GM21360 (cell line): Measurements from ENCODE around the gene GPR108.
"Not testable (repeated sequence)": the region's sequence is repeated elsewhere in the genome, so short reads cannot be mapped to it uniquely, and the experiment has no call there.

ENCODE experiments used
- ATAC-seq: cut with Tn5 transposase; IDR thresholded peaks from one replicate; pipeline ENCODE4 v1.9.1; 2021; ENCODE audit warnings: mild to moderate bottlenecking, moderate library complexity; ENCODE audit not compliant: unreplicated experiment

Gene GPR108

DNA sequence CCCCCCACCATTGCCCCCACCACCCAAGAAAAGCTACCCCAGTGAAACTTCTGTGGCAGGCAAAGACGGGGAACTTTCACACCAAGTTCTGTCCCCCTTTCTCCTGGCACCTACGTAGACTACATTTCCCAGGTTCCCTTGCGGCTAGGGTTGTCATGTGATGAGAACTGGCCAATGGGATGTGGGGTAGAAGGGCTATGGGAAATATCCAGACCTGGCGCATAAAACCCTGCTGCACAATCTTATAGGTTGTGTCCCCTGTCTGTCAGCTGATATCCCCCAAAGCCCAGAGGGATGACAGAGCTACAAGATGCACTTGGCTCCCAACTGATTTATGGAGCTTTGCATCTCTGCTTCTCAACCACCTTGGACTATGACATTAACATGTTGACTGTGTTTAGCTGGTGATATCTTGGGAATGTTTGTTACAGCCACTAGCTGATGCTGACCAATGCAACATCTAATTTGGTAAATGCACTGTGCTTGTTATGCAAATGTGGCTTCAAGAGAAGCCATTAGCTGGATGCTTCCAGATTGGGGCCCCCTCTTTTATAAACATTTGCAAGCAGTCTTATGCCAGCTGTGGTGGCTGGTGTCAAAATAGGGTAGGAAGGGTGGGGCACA is 23.8 kb upstream of the GPR108 start:
- no peak for ATAC-seq

DNA sequence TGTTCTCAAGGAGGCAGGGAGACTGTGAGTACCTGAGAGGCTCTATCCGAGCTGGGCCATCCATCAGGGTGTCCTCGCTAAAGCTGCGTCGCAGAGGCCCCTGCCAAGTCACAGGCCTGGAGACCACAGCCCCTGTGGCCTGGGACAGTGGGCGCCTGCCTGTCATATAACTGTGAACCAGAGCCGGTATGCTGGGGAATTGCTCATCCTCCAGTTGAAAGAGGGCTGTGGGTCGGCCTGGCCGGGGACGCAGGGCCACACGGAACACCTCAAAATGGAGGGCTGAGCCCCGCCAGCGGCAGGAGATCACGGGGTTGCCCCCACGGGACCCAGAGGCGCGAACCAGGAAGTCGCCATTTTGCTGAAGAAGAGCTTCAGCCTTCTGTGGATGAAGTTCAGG is 23.2 kb upstream of the GPR108 start:
- no peak for ATAC-seq

DNA sequence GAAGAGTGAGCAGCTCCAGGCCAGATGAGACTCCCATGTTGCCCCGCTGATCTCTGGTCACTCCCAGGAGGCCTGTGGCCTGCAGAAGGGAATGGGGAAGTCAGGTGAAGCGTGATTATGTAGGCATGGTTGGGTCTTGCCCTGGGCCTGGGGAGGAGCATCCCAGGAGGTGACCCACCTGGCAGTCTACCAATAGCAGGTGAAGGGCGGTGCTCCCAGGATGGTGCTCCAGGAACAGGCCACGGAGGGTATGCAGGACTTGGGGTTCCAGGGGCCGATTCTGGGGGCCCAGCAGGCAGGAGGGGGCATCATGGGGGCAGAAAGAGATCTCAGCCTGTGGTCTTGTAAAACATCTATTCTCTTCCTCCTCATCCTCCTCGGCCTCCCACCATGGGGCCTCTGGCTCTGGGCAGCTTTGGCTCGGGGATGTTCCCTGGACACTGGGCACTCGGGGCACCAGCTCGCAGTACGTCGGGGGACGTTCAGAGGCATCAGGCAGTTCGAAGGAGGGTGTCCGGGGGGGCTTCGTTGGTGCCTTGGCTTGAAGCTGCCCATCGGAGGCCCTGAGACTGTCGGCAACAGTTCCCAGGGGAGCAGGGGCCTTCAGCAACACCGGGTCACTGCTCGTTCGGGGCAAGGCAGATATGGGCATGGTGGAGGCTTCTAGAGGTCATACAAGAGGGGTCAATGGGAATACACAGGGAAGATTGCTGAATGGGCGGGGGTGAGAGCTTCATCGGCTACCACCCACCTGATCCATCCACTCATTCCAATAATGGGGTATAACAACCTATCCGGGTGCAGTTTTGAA is 17.5 kb upstream of the GPR108 start:
- no peak for ATAC-seq

DNA sequence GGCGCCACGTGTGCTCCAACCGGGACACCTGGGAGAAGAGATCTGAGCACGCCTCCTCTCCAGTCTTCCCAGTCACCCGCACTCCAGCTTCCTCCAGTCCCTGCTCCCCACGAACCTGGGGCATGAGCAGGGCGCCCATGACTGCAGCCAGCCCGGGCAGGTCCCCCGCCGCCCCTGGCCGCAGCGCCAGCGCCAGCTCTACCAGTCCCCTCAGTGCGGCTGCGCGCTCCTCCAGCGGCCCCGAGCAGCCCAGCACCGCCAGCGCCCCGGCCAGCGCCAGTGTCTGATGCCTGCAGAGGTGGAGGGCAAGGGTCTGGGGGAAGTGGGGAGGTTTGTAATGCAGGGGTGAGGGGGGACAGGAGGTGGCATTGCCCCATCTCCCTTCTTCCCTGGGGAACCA is 16.8 kb upstream of the GPR108 start:
- no peak for ATAC-seq

DNA sequence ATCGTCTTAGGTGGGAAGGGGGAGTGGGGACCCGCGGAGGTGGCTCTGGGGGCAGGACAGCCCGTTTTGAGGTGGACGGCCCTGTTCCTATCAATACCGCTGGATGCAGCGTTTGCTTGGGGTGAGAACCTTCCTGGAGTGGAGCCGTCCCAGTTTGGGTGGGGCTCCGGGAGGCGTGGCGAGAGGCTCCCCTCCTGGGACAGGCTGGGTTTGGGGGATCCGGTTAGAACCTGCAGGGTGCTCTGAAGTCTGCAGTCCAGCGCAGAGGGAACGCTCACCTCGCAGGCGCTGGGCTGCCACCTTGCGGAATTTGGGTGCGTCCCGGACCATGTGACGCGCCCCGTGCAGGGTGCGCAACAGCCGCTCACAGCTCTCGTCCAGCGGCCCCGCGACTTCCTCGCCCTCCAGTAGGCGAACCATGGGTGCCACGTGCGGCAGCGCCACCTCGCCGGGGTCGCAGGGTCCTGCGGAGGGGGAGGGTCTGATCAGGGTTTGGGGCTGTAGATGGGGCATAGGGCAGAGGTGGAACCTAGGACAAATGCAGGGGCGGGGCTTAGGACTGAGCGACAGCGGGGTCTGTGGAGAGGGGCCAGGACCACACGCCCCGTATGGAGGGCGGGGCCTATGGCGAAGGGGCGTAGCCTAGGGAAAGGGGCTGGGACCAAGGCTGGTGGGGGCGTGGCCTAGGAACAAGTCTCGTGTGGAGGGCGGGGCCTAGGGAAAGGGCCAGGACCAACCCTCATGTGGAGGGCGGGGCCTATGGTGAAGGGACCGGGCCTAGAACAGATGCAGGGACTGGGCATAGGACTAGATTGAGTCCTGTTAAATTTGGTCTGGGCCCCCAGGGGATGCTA is 16.0 kb upstream of the GPR108 start:
- ATAC-seq, result peak; percentile 79

DNA sequence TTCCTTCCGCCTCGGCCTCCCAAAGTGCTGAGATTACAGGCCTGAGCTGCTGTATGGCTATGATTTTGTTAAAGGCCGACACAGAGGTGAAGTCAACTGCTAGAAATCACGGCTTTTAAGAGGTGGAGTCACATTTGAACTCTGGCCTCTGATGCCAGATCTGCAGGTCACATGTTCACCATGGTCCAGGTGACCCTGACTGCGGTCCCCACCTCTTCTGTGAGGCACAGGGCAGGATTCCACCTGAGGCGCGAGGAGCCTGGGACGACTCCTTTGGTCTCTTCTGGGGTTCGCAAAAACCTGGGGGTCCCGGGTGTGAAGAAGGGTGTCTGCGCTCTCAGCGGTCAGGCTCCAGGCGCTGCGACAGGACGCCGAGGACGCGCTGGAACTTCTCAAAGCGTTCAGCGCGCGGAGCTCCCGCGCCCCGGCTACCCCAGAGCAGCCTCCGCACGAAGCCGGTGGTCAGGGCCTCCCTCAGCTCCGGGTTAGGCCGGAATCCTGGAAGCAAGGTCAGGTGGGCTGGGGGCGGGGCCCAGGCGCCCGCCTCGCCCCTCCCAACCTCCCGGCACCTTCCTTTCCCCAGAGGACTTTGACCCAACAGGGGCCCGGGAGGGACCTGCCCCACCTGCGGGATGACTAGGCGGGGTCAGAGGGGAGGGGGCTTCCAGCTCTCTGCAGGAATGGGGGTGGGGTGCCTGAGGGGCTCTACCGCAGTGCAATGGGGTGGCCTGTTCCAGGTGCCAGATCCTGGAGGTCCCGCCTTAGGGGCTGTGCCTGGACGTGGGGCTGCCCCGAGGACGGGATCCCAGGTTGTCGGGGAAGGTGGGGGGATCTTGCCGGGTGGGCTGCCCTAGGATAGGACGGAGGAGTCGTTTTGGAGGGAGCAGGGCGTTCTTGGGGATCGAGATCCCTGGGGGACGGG is 15.1 kb upstream of the GPR108 start:
- no peak for ATAC-seq

DNA sequence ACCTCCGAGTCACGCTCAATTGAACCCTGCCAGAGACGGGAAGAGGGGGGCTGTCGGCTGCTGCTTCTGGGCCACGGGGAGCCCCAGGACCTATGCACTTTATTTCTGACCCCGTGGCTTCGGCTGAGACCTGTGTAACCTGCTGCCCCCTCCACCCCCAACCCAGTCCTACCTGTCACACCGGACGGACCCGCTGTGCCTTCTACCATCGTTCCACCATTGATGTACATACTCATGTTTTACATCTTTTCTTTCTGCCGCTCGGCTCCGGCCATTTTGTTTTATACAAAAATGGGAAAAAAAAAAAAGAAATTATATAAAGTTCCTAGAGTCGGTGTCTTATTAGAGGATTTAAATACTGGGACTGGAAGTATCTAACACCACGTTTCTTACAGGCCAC is 13.8 kb upstream of the GPR108 start:
- no peak for ATAC-seq

DNA sequence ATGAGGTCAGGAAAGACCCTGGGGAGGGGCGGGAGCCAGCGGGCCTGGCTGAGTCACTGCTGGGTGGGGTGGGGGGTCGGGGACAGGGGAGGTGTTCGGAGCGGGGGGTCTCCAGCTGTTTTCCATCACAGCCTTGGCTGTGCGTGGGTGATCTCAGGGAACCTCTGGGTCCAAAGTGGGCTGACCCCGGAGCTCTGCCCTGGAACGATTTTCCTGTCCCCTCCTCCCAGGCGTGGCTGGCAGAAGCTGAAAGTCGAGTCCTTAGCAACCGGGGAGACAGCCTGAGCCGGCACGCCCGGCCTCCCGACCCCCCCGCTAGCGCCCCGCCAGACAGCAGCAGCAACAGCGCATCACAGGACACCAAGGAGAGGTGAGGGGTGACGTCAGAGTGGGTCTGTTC is 12.7 kb upstream of the GPR108 start:
- ATAC-seq, result no peak

DNA sequence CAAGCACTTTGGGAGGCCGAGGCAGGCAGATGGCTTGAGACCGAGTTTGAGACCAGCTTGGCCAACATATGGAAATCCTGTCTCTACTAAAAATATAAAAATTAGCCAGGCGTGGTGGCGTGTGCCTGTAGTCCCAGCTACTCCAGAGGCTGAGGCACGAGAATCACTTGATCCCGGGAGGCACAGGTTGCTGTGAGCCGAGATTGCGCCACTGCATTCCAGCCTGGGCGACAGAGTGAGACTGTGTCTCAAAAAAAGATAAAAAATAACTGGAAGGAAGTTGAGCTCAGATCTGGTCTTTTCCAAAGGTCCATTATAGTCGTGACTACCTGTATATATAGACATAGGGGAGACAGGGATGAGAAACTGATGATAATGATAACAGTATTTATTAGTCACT is 11.2 kb upstream of the GPR108 start:
- not testable (repeated sequence) for ATAC-seq

DNA sequence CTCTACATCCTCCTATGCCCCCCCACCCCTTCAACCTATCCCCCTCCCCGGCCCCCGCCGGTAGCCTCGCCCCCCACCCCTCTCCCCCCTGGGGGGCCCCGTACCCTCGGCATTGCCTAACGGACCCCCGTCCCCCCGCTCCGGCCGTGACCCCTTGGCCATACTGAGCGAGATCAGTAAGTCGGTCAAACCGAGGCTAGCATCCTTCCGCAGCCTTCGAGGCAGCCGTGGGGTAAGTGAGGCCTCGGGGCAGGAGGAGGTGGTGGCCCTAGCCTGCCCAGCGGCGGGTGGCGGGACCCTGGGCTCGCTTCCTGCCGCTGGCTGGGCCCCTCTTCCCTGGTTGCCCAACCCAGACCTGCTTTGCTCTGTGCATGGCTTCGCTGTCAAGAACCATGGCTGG is 8.6 kb upstream of the GPR108 start:
- no peak for ATAC-seq

DNA sequence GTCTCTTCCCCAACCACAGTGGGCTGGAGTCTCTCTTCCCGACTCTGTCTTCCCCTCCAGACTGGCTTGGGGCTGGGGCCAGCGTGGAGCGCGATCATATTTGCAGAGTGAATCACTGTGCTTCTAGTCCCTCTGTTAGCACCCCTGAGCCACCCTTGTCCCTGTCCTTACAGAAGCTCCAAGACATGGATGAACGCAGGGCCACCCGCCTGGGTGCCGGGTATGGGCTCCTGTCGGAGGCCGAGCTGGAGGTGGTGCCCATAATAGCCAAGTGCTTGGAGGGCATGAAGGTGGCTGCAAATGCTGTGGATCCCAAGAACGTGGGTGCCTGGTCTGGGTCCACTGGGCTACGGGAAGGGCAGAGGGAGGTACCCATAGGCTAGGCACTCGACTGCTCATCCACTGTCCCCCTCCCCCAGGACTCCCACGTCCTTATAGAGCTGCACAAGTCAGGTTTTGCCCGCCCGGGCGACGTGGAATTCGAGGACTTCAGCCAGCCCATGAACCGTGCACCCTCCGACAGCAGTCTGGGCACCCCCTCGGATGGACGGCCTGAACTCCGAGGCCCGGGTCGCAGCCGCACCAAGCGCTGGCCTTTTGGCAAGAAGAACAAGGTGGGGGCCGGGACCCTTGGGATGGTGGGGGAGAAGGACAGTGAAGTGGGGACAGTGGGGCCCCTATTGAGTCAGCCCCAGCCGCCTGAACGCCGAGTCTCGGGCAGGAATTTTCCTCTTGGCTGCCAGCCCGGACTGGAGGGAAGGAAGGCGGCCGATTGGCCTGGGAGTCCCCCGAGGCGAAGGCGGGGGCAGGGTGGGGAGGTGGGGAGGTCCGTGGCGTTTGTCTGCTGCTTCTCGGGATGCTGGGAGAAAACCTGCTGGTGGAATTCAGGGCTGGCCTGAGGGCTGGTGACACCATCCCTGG is 7.3 kb upstream of the GPR108 start:
- no peak for ATAC-seq

DNA sequence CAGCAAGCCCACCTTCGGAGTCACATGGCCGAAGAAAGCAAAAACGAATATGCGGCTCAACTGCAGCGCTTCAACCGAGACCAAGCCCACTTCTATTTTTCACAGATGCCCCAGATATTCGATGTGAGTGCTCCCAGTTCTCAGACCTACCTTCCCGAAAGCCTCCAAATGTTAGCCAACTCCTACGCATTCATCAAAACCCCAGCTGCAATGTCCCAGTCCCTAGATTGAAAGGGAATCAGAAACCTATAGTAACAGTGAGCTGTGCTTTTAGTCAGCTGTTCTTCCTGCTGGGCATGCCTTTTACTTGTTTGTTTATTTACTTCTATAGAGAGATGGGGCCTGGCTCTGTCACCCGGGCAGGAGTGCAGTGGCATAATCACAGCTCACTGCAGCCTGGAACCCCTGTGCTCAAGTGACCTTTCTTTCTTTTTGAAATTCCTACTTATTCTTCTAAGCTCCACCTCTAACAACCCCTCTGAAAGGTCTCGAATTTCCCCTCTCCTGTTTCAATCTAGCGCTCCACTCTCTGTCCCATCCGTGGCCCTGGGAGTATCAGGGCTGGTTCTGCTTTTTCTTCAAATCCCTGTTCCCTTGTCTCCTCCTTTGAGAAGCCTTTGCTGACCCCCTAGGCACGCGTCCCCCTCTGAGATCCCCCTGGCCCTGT is 6.5 kb upstream of the GPR108 start:
- ATAC-seq, result no peak

DNA sequence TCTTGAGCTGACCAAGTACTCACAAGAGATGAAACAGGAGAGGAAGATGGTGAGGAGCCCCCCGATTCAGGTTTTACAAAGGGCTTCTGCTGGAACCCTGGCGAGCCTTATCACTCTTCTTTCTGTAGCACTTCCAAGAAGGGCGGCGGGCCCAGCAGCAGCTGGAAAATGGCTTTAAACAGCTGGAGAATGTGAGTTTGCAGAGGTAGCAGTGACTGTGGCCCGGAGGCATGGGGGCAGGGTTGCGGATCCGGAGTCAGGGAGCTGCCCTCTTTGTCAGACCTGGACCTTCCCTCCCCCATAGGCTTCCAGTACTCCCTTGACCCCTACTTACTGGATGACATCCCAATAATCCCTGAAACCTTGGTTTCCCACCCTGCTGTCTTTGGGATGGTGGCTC is 5.7 kb upstream of the GPR108 start:
- no peak for ATAC-seq

DNA sequence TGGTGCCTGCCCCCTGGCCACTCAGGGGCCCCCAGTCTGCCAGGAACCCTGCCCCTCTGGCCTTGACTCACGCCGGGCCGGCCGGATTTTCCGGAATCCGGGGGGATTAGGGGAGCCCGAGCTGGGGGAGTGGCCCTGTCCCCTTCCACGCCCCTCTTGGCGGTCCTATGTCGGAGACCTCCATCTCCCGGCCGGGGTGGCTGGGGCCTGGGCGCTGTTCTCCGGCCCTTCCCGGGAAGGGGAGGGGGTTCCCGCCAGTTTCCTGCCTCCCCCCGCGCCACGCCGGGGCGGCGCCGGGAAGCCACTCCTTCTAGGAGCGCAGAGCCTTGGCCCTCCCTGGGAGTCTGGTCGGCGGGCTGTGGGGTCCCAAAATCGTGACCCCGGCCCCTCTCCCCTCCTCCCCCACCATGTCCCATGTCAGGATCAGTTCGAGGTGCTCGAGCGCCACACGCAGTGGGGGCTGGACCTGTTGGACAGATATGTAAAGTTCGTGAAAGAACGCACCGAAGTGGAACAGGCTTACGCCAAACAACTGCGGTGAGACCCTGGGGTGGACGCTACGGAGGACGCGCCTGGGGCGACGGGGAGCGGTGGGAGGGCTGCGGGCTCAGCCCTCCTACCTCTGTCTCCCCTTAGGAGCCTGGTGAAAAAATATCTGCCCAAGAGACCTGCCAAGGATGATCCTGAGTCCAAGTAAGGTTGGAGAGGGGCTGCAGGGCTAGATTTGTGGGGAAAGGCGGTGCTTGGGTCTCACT is 3.4 kb upstream of the GPR108 start:
- no peak for ATAC-seq

DNA sequence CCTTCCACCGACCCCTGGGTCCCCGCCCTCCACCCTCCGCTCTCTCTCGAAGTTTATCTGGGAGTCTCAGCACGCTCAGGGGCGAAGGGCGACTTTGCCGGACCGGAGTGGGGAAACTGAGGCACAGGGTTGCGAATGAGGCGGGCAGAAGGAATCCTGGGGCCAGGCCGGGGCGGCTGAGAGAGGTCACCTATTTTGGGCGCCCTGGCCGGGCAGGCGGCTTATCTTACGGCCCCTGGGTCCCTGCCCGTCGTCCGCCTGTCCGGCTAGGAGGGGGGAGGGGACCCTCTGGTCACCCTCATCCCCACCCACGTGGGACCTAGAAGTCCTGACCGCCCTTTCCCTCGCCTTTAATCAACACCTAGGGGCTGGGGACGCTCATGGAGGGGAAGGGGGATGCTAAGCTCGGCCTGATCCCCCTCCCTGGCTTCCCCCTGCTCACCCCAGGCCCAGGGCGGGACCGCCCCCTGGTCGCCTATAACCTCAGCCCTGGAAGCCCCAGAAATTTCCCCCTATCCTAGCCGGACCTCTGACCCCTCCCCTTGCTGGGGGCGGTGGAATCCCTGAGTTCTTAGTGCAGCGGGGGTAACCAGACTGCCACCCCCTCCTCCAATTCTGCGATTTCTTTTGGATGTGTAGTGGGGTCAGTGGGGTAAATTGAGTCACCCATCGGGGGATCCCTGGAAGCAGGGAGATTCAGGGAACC is 2.7 kb upstream of the GPR108 start:
- no peak for ATAC-seq

DNA sequence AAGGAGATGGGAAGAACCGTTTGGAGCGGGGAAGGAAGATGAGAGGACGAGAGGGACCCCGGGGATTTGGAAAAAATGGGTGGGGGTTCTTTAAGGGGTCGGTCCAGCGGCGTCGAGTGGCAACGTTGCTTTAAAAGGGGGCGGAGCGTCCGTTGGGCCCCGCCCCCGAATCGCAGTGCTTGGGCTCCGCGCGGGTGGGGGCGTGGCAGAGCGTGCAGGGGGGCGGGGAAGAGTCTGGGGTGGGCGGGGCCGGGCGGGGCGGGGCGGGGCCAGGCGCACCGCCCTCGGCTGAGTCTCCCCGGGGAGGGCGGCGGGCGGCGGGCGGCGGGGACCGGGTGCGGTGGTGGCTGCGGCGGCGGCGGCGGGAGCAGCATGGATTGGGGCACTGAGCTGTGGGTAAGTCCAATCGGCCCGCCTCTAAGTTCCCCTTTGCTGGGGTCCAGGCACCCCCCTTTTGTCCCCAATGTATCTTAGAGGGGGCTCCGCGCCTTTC is 2.1 kb upstream of the GPR108 start, which contains the start of gene TRIP10:
Gene TRIP10, plus strand, starts transcription at position 291 of the 493 bp plus-strand sequence. Its CDS starts 82 bp downstream, at position 373.
- no peak for ATAC-seq

DNA sequence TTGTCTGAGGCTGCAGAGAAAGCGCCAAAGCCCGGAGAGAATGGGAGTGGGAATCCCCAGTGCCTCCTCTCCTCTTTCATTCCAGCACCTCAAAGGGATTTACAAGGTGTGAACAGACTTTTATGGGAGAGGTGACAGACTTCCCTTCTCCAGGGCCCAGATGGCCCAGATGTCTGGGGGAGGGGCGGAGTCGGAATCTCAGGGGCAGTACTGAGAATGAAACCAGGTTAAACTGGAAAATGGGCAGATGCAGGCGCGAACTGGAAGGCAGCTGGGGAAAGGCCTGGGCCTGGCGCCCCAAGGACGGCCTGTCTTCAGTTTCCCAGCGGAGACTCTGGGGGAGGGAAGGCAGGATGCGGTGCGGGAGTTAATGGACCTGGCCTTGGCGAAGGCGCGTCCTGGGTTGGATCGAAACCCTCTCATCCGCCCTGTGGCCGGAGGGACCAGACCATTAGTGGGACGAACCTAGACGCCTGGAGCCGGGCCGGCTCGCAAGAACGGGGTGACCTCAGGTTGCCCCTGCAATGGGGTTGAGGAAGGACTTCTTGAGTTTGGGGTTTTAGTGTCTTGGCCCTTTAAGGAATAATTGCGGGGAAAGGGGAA is 1.5 kb upstream of the GPR108 start:
- ATAC-seq, result no peak
